ENCODE data around the gene A3GALT2.
A peak's percentile ranks its signal among the peaks of the same experiment; 100 is the strongest.
"Not testable (repeated sequence)": the region's sequence is repeated elsewhere in the genome, so short reads cannot be mapped to it uniquely, and the experiment has no call there.

Gene A3GALT2

GRCh38 chr1:33314416-33314815 lies 6.5 kb downstream of the A3GALT2 start:
- no peak for DNase-seq (ENCODE audit: low spot score)

GRCh38 chr1:33312413-33312749 lies 8.5 kb downstream of the A3GALT2 start:
- DNase-seq (ENCODE audit: low spot score), result no peak

DNA sequence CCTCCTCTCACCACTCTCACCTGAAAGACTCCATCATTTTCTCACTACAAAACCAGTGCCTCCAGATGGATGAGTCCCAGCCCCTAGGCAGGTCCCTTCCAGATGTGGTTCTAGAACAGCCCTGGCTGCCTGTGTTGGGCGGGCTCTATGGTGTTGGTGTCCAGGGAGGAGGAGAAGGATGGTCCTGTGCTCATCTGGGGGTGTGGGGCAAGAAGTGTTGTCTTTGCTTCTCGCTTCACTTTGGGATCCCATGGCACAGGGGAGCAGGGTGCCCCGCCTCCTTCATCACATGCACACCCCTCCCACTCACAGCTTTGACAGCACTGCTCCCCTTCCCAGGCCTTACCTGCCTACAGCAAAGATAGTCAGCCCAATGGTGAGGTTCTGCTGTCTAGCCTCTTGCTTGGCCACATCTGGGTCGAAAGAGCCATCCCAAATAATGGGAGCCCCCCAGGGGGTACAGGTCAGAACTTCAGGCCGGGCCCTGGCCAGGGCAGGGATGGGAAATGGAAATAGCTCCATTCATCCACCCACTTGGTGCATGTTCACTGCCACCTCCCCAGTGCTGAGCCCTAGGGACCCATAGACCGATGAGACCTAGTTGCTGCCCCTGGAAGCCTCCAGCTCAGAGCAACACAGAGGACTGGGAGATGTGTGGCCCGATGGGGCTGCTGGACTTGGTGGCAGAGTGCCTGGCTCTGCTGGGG lies 9.0 kb downstream of the A3GALT2 start:
- no peak for DNase-seq (ENCODE audit: low spot score)

GRCh38 chr1:33310702-33311101 lies 10.2 kb downstream of the A3GALT2 start:
- DNase-seq (ENCODE audit: low spot score), result no peak

- not testable (repeated sequence) for DNase-seq (ENCODE audit: low spot score)
These were observed 11.5 kb downstream of the A3GALT2 start for GRCh38 chr1:33309351-33309750.

GRCh38 chr1:33307494-33307864 lies 13.4 kb downstream of the A3GALT2 start:
- no peak for DNase-seq (ENCODE audit: low spot score)

- DNase-seq (ENCODE audit: low spot score), result no peak
These were observed 14.0 kb downstream of the A3GALT2 start for GRCh38 chr1:33306653-33307493.

DNA sequence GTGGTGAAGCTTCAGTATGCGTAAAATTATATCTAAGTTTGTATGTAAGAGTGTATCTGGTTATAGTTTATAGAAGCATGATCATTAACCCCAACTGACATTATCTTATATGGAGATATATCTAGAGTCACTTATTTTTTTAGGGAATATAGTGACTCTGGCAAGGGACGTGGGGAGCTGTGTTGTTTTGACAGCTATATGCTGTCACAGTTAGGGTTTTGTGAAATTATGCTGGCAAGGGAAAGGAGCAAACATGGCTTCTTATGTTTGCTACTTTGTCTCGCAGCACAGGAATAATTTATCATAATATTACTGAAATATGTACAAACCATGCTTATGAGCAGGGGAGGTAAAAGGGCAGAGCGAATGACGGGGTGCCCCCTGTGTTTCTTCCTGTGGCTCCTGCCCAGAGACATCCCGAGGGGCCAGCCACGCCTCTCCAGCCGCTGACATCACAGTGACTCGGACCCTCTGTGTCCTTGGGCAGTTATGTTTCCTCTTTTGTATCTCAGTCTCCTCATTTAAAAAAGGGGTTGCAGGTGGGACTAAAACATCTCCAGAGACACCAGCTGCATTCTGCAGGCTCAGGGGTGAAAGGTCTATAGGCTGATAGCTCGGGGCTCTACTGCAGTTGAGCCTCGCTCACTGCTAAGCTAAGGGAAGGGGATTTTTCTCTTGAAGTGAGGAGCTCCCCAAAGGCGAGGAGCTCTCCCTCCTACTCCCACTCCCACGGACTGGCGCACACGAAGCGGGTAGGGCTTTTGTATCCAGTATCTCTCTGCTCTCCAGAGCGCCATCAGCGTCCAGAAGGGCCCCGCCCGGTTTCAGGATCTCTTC lies 14.9 kb downstream of the A3GALT2 start:
- DNase-seq (ENCODE audit: low spot score), result no peak

DNA sequence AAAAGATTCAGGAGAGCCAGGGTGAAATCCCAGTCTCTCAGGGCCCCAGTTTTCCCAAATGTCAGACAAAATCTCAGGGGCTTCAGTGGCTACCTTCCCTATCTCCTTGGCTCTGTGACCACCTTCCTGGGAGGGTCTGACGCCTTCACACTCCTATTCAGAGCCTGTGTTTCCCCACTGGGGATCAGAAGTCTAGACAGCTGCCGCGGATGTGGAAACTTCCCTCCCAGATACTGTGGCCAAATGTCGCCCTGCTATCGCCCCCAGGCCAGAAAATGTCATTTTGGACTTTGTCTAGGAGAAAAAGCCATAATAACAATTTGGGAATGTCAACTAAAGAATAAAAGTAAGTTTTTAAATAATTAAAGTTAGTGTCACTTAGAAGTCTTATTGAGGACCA lies 15.9 kb downstream of the A3GALT2 start:
- DNase-seq (ENCODE audit: low spot score), result no peak

DNA sequence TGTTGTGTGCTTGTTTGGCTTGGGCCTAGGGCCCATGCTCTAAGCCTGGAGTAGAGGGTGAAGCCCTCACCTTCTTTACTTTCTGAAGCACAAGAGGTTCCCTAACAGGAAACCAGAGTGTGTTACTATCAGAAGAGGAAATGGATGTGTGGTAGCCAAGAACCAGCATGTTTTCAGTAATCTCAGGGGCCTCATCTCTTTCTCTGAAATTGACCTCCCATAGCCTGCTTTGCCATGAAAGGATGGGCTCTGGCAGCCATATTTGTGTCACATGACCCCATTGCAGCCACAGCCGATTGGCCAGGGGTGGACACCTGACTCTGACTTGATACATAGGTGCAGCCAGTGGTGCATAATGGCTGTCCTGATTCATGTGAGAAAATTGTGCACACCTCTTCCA lies 18.6 kb downstream of the A3GALT2 start:
- no peak for DNase-seq (ENCODE audit: low spot score)

DNA sequence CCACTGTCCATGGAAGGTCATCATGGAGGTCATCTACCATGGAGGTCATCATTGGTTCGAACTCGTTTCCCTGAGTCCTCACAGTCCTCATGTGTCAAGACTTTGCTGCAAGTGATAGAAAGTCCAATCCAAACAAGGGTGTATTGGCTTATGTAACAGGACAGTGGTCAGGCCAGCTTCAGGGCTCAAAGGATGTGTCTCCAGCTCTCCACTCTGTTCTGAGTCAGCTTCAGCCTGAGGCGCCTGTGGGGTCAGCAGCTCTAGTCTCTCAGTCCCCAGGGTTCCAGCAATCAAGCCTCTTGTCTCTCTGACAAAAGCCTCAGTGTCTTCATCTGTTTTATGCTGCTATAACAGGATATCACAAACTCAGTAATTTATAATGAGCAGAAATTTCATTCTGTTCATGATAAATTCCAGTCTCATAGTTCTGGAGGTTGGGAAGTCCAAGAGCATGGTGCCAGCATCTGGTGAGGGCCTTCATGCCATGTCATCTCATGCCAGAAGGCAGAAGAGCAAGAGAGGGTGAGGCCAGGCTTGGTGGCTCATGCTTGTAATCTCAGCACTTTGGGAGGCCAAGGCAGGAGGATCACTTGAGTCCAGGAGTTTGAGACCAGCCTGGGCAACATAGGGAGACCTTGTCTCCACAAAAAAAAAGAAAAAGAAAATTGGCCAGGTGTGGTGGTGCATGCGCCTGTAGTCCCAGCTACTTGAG lies 19.5 kb downstream of the A3GALT2 start:
- DNase-seq (ENCODE audit: low spot score), result peak; percentile 16

GRCh38 chr1:33300673-33301072 lies 20.2 kb downstream of the A3GALT2 start:
- DNase-seq (ENCODE audit: low spot score), result peak; percentile 76

DNA sequence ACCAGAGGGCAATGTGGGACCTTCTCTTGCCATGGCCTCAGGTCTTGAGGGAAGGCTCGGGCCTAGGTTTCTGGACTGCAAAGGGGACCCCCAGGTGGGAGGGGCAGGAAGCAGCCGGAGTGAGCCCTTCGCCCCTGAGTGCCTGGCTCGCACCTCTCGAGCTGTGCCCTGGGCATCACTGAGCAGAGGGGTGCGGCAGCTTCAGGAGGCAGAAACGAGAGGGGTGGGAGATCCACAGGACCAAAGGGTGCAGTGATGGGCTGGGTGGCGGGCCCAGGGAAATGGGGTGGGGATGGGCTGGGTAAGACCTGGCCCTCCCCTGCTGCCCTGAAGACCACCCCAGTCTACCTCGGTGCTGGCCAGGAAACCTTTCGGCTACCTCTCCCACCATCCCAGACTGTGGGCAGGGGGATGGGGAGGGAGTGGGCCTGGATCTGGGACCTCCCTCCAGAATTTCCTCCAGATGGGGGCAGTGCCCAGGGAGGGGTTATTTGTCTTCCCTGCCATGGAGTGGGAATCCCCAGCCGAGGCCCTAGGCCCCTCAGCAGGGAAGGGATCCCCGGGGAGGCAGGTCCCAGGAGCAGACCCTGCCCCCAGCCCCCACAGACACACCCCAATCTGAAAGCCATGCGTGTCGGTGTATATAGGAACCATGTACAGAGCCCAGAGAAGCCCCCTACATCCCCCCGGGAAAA lies 21.3 kb downstream of the A3GALT2 start:
- no peak for DNase-seq (ENCODE audit: low spot score)

GRCh38 chr1:33298623-33299277 lies 22.1 kb downstream of the A3GALT2 start:
- DNase-seq (ENCODE audit: low spot score), result peak; percentile 84

DNA sequence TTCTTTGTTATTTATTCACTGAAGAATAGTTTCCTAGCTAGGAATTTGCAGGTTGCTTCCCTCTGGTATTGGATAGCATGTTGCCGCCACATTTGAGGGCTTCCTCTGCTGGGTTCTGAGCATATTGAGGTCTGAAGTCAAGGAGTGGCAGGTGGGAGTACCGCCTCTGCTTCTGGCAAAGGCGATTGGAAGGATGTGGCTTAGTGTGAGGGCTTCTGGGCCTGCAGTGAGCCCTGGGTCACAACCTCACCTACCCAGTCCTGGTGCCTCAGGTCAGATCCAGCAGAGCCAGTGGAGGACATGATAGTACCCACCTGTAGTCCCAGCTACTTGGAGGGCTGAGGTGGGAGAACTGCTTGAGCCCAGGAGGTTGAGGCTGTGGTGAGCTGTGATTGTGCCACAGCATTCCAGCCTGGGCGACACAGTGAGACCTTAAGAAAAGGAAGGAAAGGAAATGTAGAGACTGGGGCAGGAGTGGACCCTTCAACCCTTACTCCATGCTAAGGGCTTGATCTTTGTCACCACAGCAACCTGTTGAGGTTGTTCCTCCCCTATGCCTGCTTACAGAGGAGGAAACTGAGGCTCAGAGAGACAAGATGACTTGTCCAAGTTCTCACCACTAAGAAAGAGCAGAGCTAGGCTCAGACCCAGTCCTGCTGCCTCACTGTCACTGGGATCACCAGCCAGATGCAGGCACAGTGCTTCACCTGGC lies 22.8 kb downstream of the A3GALT2 start:
- DNase-seq (ENCODE audit: low spot score), result no peak

DNA sequence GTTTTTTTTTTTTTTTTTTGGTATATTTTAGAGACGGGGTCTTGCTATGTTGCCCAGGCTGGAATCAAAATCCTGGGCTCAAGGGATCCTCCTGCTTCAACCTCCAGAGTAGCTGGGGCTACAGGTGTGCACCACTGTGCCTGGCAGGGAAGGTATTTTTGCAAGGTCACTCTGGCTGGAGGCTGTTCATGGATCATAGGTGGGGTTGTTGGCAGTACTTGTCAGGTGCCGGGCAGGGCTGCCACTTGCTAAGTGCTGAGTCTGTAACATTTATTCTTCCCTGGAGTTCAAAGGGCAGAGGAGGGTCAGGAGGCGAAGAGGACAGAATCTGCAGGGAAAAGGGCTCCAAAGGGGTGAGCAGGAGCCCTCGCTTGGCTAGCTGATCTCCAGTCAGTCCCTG lies 24.1 kb downstream of the A3GALT2 start:
- DNase-seq (ENCODE audit: low spot score), result no peak

DNA sequence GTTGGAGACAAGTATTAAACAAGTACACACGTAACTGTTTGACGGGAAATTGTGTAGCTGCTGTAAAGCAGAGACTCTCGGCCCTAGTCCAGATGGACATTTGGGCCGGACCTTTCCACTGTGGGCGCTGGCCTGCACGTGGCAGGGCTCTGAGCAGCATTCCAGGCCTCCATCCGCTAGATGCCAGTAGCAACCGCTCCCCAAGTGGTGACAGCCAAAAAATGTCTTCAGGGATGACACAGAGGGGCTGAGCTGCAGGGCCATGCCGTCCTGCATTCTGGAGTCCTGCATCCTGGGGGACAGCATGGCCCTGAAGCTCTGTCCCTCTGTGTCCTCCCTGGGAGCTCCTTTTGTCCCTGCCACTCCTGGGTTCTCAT lies 24.8 kb downstream of the A3GALT2 start:
- peak; percentile 48 for DNase-seq (ENCODE audit: low spot score)

- peak; percentile 86 for DNase-seq (ENCODE audit: low spot score)
These were observed 25.3 kb downstream of the A3GALT2 start for GRCh38 chr1:33295450-33296081.

GRCh38 chr1:33295023-33295422 lies 25.9 kb downstream of the A3GALT2 start:
- no peak for DNase-seq (ENCODE audit: low spot score)

Measured in AG08395 (cell line).